ENCODE measurements around the gene FBLN5.

- TF ChIP-seq POLR2AphosphoS5 (IDR thresholded peaks at IDR 0.05; ENCODE audit: low read depth, low read length) (no peak), CTCF (IDR thresholded peaks at IDR 0.05) (no peak), PBX3 (IDR thresholded peaks at IDR 0.05) (no peak), TEAD4 (IDR thresholded peaks at IDR 0.05; ENCODE audit: borderline replicate concordance, insufficient read depth) (no peak), RXRA (IDR thresholded peaks at IDR 0.05; ENCODE audit: borderline replicate concordance, low read depth) (no peak), GATA2 (CRISPR knock-in tag; IDR thresholded peaks at IDR 0.05) (no peak)
Measured at GRCh38 chr14:91882369-91882768, 65.1 kb downstream of the FBLN5 start.
